ENCODE data around the gene HK1. TPM values are rescaled to one million over a fixed set of nuclear protein-coding genes. Genes with fewer than 3 reads are reported as not detected.

Gene HK1
- total RNA-seq, 1 donor from 2014 or later, result 106 TPM

- Histone ChIP-seq H3K27me3 (no peaks in the 10 kb centered on the region), H3K36me3 (no peaks in the 10 kb centered on the region), H3K9me3 (no peaks in the 10 kb centered on the region), H3K4me3 (no peak overlapping the region), H3K4me1 (peaks cover 11% of the 10 kb centered on the region), H3K27ac (no peak overlapping the region)
- no peak for DNase-seq (ENCODE audit: extremely low spot score in 2 of 2)
- intact Hi-C loops (cut with DNase I), result no loop called here
- TF ChIP-seq POLR2AphosphoS5 (IDR thresholded peaks at IDR 0.05; ENCODE audit: insufficient read depth in 1 of 2, low read depth in 1 of 2), result no peak
- TF ChIP-seq, protein P1, sequence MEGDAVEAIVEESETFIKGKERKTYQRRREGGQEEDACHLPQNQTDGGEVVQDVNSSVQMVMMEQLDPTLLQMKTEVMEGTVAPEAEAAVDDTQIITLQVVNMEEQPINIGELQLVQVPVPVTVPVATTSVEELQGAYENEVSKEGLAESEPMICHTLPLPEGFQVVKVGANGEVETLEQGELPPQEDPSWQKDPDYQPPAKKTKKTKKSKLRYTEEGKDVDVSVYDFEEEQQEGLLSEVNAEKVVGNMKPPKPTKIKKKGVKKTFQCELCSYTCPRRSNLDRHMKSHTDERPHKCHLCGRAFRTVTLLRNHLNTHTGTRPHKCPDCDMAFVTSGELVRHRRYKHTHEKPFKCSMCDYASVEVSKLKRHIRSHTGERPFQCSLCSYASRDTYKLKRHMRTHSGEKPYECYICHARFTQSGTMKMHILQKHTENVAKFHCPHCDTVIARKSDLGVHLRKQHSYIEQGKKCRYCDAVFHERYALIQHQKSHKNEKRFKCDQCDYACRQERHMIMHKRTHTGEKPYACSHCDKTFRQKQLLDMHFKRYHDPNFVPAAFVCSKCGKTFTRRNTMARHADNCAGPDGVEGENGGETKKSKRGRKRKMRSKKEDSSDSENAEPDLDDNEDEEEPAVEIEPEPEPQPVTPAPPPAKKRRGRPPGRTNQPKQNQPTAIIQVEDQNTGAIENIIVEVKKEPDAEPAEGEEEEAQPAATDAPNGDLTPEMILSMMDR (IDR thresholded peaks at IDR 0.05), result no peak
- TF ChIP-seq POLR2A (IDR thresholded peaks at IDR 0.05), result no peak
Measured at GRCh38 chr10:69241575-69241974, 36.7 kb upstream of the HK1 start.

GRCh38 chr10:69242040-69242851, 36.0 kb upstream of the HK1 start:
- intact Hi-C loops (cut with DNase I), result no loop called here
- no peak overlapping the region for H3K27ac ChIP-seq
- TF ChIP-seq POLR2A (IDR thresholded peaks at IDR 0.05) (no peak), POLR2AphosphoS5 (IDR thresholded peaks at IDR 0.05; ENCODE audit: insufficient read depth in 1 of 2, low read depth in 1 of 2) (no peak)
- TF ChIP-seq, protein P1 (IDR thresholded peaks at IDR 0.05), result no peak

GRCh38 chr10:69242852-69243212, 35.5 kb upstream of the HK1 start:
- intact Hi-C loops (cut with DNase I), result no loop called here
- DNase-seq (ENCODE audit: extremely low spot score in 2 of 2), result no peak
- TF ChIP-seq POLR2A (IDR thresholded peaks at IDR 0.05) (no peak), POLR2AphosphoS5 (IDR thresholded peaks at IDR 0.05; ENCODE audit: insufficient read depth in 1 of 2, low read depth in 1 of 2) (no peak)
- TF ChIP-seq, protein P1 (IDR thresholded peaks at IDR 0.05), result no peak
- H3K27ac ChIP-seq, result no peak overlapping the region
- no peaks in the 10 kb centered on the region for H3K36me3 ChIP-seq
- no peaks in the 10 kb centered on the region for H3K9me3 ChIP-seq
- no peak overlapping the region for H3K4me3 ChIP-seq
- H3K27me3 ChIP-seq, result no peaks in the 10 kb centered on the region
- H3K4me1 ChIP-seq, result peaks cover 11% of the 10 kb centered on the region

More at GRCh38 chr10:69242040-69242851, 36.0 kb upstream of the HK1 start:
- Histone ChIP-seq H3K9me3 (no peaks in the 10 kb centered on the region), H3K4me3 (no peak overlapping the region), H3K27me3 (no peaks in the 10 kb centered on the region), H3K36me3 (no peaks in the 10 kb centered on the region), H3K4me1 (peaks cover 11% of the 10 kb centered on the region)
- DNase-seq (ENCODE audit: extremely low spot score in 2 of 2), result no peak

GRCh38 chr10:69243817-69244216, 34.5 kb upstream of the HK1 start:
- Histone ChIP-seq H3K27ac (no peak overlapping the region), H3K36me3 (no peaks in the 10 kb centered on the region), H3K27me3 (no peaks in the 10 kb centered on the region), H3K4me3 (no peak overlapping the region), H3K9me3 (no peaks in the 10 kb centered on the region), H3K4me1 (peaks cover 11% of the 10 kb centered on the region)
- DNase-seq (ENCODE audit: extremely low spot score in 2 of 2), result no peak
- TF ChIP-seq POLR2A (IDR thresholded peaks at IDR 0.05), result no peak
- TF ChIP-seq POLR2AphosphoS5 (IDR thresholded peaks at IDR 0.05; ENCODE audit: insufficient read depth in 1 of 2, low read depth in 1 of 2), result no peak
- TF ChIP-seq, protein P1 (IDR thresholded peaks at IDR 0.05), result no peak
- intact Hi-C loops (cut with DNase I), result no loop called here

DNA sequence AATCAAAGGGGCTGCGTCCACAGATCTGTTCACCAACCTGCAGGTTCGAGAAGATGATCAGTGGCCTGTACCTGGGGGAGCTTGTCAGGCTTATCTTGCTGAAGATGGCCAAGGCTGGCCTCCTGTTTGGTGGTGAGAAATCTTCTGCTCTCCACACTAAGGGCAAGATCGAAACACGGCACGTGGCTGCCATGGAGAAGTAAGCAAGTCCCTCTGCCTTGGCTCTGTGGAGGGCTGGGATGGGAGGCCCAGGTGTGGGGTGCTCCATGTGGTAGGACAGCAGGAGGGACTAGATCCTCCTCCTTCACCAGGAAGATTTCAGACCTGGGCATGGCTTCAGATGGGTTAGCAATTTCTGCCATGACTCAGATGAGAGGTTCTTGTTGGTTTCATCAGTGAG, 32.3 kb upstream of the HK1 start:
- no peak overlapping the region for H3K27ac ChIP-seq
- no peak for DNase-seq (ENCODE audit: extremely low spot score in 2 of 2)
- H3K27me3 ChIP-seq, result no peaks in the 10 kb centered on the region
- no peak overlapping the region for H3K4me3 ChIP-seq
- intact Hi-C loops (cut with DNase I), result no loop called here
- peaks cover 5% of the 10 kb centered on the region for H3K4me1 ChIP-seq
- H3K9me3 ChIP-seq, result no peaks in the 10 kb centered on the region
- TF ChIP-seq POLR2AphosphoS5 (IDR thresholded peaks at IDR 0.05; ENCODE audit: insufficient read depth in 1 of 2, low read depth in 1 of 2), result no peak
- TF ChIP-seq, protein P1 (IDR thresholded peaks at IDR 0.05), result no peak
- no peak for TF ChIP-seq POLR2A (IDR thresholded peaks at IDR 0.05)
- no peaks in the 10 kb centered on the region for H3K36me3 ChIP-seq
